HS-27A (cell line): ENCODE data around the gene ARSB.

Source experiments
- DNase-seq: peaks from one replicate; pipeline ENCODE4 v3.0.0-alpha.2; 2012; ENCODE audit warnings: low read depth, missing footprints

Gene ARSB

GRCh38 chr5:78805474-78806124 is 179.5 kb downstream of the ARSB start:
- DNase-seq: no peak

GRCh38 chr5:78804995-78805394 is 180.1 kb downstream of the ARSB start:
- no peak for DNase-seq

DNA sequence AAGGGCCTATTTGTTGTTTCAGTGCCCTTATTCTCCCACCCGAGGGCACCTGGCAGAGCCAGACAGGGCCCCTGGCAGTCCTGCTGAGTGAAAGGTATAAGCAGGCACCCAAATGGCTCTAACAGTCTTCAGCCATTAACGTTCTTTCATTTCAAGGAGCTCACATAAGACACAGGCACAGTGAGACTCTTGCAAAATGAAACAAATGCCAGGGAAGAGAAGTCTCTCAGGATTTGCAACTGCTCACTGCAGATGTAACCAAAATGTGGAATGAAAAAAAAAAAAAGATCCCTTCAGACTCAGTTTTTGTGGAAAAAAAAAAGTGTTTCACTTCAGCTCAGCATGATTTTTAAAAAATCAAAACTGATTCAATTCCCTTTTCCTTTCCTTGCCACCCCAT is 181.2 kb downstream of the ARSB start:
- DNase-seq: no peak

DNA sequence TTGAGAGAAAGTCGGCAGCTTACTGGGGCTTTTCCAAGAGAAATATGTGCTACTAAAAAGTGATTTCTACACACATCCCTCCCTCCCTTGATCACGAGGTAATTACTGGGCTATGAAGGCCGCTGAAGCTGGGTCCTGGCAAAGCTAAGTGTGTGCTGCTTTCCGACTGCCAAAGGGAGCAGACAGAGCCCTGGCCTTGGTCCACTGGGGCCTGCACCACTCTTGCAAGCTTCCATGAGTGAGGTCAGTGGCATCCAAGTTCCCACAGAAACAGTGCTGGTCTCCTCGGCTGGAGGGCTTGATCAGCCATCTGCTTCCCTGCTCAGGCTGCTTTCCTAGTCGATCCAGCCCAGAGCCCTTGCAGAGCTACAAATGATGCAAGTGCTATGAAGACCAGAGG is 181.8 kb downstream of the ARSB start:
- no peak for DNase-seq

- no peak for DNase-seq
These were observed 183.7 kb downstream of the ARSB start for GRCh38 chr5:78801413-78801812.

DNA sequence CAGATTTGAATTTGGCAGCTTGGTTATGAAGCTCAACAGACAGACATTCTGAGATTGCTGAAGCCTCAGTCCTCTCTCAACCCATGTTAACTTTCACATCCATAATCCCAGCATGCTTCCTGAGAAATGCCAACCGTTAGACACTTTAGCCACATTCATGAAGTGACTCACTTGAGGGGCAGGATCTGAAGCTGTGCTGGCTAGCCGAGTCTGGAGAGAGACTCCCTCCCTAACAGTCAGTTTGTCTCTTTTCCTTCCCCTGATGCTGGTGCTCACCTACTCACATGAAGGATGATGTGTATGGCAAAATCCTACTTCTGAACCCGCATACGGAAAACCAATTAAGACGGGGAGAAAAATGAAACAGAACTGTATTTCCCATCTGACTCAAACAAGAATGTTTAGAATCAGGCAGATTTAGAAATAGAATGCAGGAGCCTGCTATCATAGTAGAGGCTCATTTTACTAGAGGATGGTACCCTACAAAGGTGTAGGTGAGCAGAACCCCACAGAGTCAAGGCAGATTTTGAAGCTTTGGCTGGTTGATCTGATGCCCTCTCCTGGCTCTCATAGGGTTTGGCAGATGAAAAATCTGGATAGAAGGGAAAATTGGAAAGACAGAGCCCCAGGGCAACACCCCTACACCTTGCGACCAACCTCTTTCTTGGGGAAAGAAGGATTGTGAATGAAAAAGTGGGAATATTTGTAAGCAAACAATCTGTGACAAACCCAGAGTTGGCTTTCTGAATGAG is 185.7 kb downstream of the ARSB start:
- DNase-seq: no peak

DNA sequence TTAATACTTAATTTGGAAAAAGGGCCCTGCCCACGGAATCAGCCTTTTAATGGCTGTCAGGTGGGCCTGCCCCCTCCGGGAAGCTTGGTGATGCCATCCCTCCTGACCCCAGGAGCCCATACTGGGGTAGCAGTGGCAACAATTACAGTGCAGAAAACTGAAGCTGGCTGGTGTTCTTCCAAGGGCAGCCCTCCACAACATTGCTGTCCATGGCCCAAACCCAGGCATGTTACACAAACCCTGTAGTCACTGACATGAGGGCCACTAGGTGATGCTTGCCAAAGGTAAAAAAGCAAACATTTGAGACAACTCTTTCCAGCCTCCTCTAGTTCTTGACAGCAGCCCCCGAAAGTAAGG is 186.5 kb downstream of the ARSB start:
- DNase-seq: no peak

DNA sequence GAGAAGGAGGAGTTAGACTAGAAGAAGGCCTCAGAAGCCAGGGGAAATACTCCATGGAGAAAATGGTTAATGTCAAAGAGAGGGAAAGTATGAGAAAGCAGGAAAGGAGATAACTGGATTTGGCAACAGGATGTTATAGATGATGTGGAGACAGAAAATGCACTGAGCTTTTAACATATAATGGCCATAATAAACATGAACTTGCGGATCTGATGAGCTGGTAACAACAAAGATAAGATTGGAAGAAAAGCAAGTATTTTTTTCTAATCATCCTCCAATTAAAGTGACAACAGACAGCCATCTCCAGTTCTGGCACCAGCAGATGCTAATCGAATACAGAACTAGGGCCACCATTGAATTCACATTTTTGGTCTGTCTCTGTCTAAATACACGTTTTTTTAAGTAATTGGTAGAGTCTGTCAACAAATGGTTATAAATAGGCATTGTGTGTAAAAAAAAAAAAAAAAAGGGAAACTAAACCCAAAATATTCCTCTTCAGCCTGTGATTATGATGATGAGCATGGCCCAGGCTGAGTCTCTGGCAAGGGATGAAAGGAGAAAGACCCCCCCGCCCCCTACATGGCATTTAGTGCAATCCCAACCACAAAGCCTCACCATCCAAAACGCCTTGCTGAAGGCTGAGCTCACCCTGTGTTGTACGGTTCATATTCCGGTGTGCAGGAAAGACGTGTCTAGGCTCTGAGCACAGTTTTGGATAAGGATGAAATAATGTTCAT is 187.0 kb downstream of the ARSB start:
- no peak for DNase-seq

- DNase-seq: no peak
These were observed 189.4 kb downstream of the ARSB start for GRCh38 chr5:78795757-78796156.

DNA sequence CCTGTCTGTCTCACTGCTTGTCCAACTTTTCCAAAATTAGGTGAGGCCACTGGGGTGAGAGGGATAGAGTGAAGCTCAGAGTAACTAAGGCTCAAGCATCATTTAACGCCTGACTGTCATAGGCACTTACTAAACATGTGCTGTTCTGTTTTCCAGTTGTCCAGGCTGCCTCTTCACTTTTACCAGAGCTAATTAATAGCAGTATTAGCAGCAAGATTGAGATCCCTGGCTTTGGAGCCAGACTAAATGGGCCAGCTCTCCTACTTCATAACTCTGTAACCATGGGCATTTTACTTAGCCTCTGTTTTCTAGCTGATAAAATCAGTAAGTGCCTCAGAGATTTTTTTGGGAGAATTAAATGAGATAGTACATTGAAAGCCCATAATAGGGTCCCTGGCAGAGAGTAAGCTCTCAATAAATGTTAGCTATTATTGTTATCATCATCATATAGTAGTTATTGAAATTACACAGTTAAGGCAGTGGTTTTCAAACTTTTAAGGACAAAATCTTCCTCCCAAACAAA is 190.4 kb downstream of the ARSB start:
- no peak for DNase-seq

- no peak for DNase-seq
These were observed 191.0 kb downstream of the ARSB start for GRCh38 chr5:78793907-78794662.

DNA sequence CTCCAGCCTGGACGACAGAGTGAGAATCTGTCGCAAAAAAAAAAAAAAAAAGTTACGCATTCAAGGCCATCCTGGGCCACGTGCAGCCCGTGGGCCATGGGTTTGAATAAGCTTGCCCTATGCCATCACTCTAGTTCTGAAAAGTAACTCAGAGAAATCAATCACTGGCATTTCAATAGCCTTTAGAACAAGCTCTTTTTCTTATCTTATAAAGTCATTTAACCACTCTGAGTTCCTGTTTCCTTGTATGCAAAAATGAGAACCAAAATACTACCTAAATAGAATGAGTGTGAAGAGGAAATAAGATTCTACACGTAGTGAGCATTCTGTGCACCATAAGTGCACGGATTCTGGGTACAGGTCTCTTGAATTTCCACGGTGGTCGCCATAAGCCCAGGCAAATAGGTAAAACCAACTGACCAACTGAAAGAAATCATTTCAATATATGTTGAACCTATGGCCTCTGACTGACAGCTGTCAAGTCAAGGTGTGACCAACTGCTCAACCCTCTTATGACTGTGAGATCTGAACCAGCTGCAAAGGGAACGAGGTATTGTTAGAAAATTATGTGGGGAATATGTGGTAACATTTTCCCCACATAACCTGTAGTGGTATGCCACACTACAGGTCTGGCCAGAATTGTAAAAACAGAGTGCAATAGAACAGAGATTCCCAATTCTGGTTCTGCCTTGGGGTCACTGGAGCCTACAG is 192.6 kb downstream of the ARSB start:
- no peak for DNase-seq

DNA sequence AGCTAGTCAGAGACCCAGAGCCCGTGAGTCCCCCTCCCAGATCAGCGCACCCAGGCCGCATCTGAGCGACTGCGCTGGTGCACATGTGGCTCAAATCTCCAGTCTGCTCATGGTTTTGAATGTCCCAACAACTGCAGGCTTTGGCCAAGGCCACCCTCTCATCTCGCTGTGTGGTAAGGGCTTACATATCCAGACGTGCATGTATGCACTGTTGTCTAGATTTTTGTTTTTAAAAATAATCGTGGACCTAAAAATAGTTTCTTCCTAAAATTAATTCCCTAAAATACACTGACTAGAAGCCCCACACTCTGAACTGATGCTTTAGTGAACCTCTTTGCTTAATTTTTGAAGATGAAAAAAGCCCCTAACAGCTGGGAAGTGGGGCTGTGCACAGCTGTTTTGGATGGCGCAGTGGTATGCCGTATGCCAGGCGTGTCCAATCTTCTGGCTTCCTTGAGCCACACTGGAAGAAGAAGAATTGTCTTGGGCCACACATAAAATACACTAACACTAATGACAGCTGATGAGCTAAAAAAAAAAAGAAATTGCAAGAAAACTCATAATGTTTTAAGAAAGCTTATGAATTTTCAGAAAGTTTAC is 193.5 kb downstream of the ARSB start:
- DNase-seq: no peak

DNA sequence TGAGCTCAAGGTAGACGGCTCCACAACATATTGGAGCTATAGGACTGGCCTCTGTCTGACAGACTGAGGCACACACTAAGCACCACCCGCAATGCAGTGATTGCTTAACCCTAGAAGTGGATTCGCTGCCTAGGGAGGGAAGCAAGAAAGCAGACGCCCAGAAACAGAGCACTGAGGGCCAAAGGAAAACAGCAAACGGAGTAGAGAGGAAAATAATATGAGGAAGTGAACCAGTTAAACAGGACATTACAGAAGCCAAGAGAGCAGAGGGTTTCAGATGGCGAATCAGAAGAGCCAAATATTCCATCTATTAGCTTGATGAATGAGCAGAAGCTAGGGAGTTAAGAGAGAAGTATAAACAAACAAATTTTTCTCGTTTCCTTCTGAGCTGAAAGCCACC is 197.3 kb downstream of the ARSB start:
- DNase-seq: no peak

GRCh38 chr5:78785454-78785853 is 199.7 kb downstream of the ARSB start:
- DNase-seq: no peak

- DNase-seq: no peak
These were observed 201.5 kb downstream of the ARSB start for GRCh38 chr5:78783434-78784130.

DNA sequence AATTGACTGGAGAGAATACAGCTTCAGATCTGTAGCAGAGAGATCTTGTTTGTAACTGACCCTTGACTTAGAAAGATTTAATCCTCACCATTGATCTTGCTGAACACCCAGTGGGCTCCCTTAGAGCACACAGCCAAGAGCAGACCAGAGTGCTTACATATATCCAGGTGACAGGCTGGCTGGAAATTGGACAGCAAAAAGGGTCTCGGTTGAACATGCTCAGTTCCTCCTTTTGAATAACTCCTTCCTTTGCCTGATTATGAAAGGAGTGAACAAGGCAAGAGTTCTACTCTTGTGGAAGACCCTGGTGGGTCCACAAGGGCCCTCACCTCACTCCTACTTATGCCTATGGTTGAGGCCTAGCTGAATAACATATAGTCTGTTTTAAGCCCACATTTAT is 202.4 kb downstream of the ARSB start:
- no peak for DNase-seq

DNA sequence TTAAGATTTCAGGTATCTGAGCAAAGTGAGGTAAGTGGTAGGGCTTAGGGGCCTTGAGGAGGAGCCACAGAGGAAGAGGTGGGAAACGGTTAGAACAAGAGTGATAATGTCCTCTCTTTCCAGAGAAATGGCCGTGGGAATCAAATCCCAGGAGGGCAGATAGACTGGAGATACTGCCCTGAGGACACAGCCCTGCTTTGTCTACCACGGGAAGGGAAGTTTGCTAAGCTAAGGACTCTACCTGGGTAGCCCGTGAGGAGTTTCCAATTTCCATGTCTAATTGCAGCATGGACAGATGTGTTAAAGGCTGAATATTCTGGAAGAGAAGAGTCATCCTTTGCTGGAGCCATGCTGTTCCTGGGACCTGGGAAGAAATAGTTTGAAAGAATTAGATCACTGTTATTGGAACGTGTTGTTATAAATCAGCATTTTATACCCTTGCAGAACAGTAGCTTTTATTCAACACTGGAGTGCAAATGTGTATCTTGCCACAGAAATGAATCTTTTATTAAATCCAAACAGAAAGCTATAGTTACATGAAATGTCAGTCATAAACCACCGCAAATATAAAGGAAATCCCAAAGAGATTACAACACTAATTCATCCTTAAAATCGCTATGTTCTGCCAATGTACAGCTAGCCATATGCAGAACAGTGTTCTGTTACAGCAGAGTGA is 203.4 kb downstream of the ARSB start:
- no peak for DNase-seq

GRCh38 chr5:78779771-78780616 is 205.1 kb downstream of the ARSB start:
- DNase-seq: no peak
